Esophagus squamous epithelium (tissue), 4 donors: Measurements from ENCODE around the gene ATP10D.

Source experiments
- CTCF ChIP-seq, 6 experiments: fragments of 450-650 bp in 4 of 6; fragments of 200-600 bp in 2 of 6; sonication (generic) in 2 of 6; IDR thresholded peaks; one replicate each; pipeline ENCODE4 v1.5.1; 2016 to 2019; ENCODE audit warnings: antibody characterized with exemption in 6 of 6, mild to moderate bottlenecking in 4 of 6, moderate library complexity in 4 of 6
- POLR2A ChIP-seq, 4 donors: fragments of 450-650 bp; IDR thresholded peaks; one replicate each; pipeline ENCODE4 v1.6.1; 2017; ENCODE audit warnings: antibody characterized with exemption in 4 of 4, mild to moderate bottlenecking in 4 of 4, moderate library complexity in 3 of 4

- TF ChIP-seq CTCF (IDR thresholded peaks at IDR 0.05) (no peak), POLR2A (IDR thresholded peaks at IDR 0.05) (no peak)
These were observed 1.3 kb upstream of the ATP10D start for GRCh38 chr4:47483745-47484144.
